Measurements from ENCODE around the gene AURKB.

Gene AURKB

GRCh38 chr17:8160741-8161221, 49.6 kb downstream of the AURKB start:
- no peak for DNase-seq

GRCh38 chr17:8160224-8160577, 50.2 kb downstream of the AURKB start:
- no peak for DNase-seq

DNA sequence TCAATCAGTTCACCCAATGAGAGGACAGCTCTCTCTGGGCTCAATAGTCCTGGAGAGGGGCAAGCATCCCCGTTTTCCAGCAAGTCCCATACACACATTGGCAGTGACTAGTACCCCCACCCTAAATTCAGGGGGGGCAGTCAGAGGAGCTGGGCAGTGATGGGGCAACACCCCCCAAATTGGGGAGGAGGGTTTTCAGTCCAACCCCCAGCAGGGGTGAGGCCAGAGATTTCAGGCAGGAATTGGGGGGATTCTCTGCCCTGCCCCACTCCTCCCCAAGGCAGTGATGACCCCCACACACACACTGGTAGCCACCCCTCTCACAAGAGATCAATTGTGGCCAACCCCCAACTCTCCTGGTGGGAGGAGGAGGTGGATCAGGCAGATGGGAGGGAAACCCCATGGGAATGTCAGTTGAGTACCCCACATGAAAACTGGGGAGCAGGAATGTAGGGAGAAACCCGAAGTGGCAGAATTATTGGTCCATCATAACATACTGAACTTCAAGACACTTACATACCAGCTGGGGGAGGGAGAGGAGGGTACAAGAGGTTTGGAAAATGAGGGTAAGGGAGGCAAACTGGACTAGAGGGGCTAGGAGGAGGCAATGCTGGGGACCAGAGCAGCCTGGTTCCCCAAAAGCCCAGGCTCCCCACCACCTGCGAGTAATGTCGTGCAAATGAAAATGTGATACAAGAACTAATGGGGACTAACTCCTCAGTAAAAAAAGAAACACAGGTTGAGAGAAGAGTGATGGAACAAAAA, 50.7 kb downstream of the AURKB start:
- no peak for DNase-seq

DNA sequence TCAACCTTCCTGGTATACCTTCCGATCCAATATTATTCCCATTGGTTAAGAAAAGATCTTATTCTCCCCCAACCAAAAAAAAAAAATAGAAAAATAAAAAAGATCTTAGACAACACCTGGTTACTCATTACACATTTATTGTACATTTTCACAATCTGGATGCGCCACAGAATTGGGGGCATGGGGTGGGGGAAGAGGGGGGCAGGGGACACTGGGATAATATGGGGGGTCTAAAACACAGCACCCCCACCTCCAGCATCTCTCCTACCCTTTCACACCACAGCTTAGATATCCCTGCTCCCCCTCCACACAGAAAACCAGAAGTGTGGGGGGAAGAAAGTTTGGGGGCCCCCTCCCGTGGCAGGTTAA, 51.4 kb downstream of the AURKB start:
- DNase-seq: no peak

GRCh38 chr17:8158267-8159031, 51.9 kb downstream of the AURKB start:
- peak; percentile 96 for DNase-seq

- DNase-seq: peak; percentile 100
These were observed 54.0 kb downstream of the AURKB start for GRCh38 chr17:8156246-8156992.

- DNase-seq: peak; percentile 72
These were observed 54.5 kb downstream of the AURKB start for GRCh38 chr17:8155996-8156245.

DNA sequence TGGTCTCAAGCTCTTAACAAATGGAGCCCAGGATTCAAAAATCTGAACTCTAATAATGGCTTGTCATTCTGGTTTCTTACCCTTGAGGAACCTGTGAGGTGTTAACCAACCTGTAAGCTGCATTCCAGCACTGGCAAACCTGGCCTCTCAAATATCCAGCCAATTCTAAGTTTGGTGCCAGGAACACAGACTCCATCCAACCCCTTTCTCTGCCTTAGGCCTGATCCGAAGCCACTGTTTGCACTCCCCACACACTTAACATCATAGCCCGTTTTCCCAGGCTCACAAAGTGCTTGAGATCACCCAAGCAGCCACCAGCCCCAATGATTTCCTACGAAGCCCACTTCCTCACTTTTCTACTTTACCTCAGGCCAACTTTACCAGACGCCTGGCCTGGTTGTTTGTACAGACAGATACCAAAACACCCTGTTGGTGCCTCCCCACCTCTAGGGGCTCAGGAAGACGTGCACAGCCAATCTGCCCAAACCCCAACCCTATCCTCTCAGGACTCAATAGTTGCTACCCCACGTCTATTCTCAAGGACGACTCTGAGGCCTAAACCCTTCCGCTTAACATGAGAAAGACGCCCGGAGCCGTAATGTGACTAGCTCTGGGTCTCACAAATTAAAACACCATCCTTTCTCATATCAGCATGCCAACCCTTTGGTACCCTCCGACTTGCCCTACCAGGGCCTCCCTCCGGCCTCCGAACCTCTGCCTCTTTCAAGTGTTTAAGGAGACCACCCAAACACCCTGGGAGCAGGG, 55.0 kb downstream of the AURKB start:
- no peak for DNase-seq

All from activated effector memory CD4-positive, alpha-beta T cell treated with anti-CD3 and anti-CD28 coated beads, Interleukin-2, amount 50 U/mL, for 16 hours (primary cell).